A549 (cell line): Measurements from ENCODE around the gene ATXN10. TPM values are rescaled to one million over a fixed set of nuclear protein-coding genes. Genes with fewer than 3 reads are reported as not detected.

ENCODE experiments used
- ATAC-seq, 2 experiments: fragments of 200-7000 bp in 1 of 2; fragments of >200 bp in 1 of 2; cut with Nextera tagmentation in 1 of 2; cut with Tn5 transposase in 1 of 2; 3 replicates each; pipeline versions ENCODE4 v1.8.0 to v1.9.1; 2018 to 2020; ENCODE audit warnings: mild to moderate bottlenecking in 1 of 2, moderate library complexity in 1 of 2
- CTCF ChIA-PET: fragments of 300-600 bp; sonication (Branson Sonifier 250); formaldehyde crosslinking; extraction: SDS; loops from one replicate; lab custom pipeline; 2021; ENCODE audit warnings: antibody characterized with exemption, inconsistent platforms; lab: Yijun Ruan, JAX
- POLR2A ChIA-PET: fragments of 350-600 bp; formaldehyde crosslinking; extraction: SDS; loops from one replicate; lab custom pipeline; 2021; ENCODE audit warnings: antibody characterized with exemption, inconsistent platforms; lab: Yijun Ruan, JAX
- DNase-seq, 2 experiments: peaks; one replicate each; pipeline versions ENCODE4 v3.0.0 to v3.0.0-alpha.2; 2011 to 2016; ENCODE audit warnings: low read depth in 1 of 2, low spot score in 1 of 2
- FAIRE-seq: peaks from 2 replicates; lab custom pipeline; 2011; peaks lifted over from hg19 to GRCh38; lab: Jason Lieb, UNC
- H3K27ac ChIP-seq, 2 experiments: fragments of >200 bp; sonication (Bioruptor Twin); formaldehyde crosslinking; 3 replicates each; pipeline ENCODE4 v1.5.1; 2016 to 2017
- H3K4me1 ChIP-seq: fragments of >200 bp; sonication (Bioruptor Twin); formaldehyde crosslinking; 3 replicates; pipeline ENCODE4 v1.6.1; 2016
- H3K4me2 ChIP-seq: fragments of >200 bp; sonication (Bioruptor Twin); formaldehyde crosslinking; 3 replicates; pipeline ENCODE4 v1.6.1; 2016
- H3K4me3 ChIP-seq: fragments of >200 bp; sonication (Bioruptor Twin); formaldehyde crosslinking; 3 replicates; pipeline ENCODE4 v1.5.1; 2016
- H3K9me3 ChIP-seq: fragments of >200 bp; sonication (Bioruptor Twin); formaldehyde crosslinking; 3 replicates; pipeline ENCODE4 v1.6.1; 2016
- BHLHE40 ChIP-seq: IDR thresholded peaks from 2 replicates; pipeline ENCODE4 v1.6.1; 2012; ENCODE audit warnings: low read depth, low read length, inconsistent platforms
- CBX8 ChIP-seq: fragments of 200-600 bp; sonication (generic); IDR thresholded peaks from 2 replicates; pipeline ENCODE4 v1.6.1; 2016
- CHD4 ChIP-seq: fragments of 200-600 bp; sonication (generic); IDR thresholded peaks from 2 replicates; pipeline ENCODE4 v1.6.1; 2016; ENCODE audit warnings: antibody characterized with exemption, mild to moderate bottlenecking, borderline replicate concordance
- EHMT2 ChIP-seq: fragments of 200-600 bp; sonication (generic); IDR thresholded peaks from 2 replicates; pipeline ENCODE4 v1.6.1; 2016; ENCODE audit warnings: antibody characterized with exemption, low read depth, mild to moderate bottlenecking, moderate library complexity
- ELK1 ChIP-seq: fragments of 150-350 bp; IDR thresholded peaks from 2 replicates; pipeline ENCODE4 v1.6.1; 2014; ENCODE audit warnings: low read depth, mild to moderate bottlenecking, low read length
- ESRRA ChIP-seq: fragments of 150-350 bp; IDR thresholded peaks from 2 replicates; pipeline ENCODE4 v1.6.1; 2014; ENCODE audit warnings: mild to moderate bottlenecking, low read length, borderline replicate concordance
- HDAC2 ChIP-seq: fragments of 200-600 bp; sonication (generic); IDR thresholded peaks from 2 replicates; pipeline ENCODE4 v1.6.1; 2016
- HEYL ChIP-seq: fragments of 250-450 bp; sonication (Bioruptor Pico); IDR thresholded peaks from 2 replicates; pipeline ENCODE4 v1.8.0; 2021; ENCODE audit warnings: mild to moderate bottlenecking, moderate library complexity
- HMGXB4 ChIP-seq: fragments of 250-450 bp; sonication (Bioruptor Pico); IDR thresholded peaks from 2 replicates; pipeline ENCODE4 v1.5.0; 2021; ENCODE audit warnings: mild to moderate bottlenecking, moderate library complexity, borderline replicate concordance
- HOXB13 ChIP-seq: fragments of 250-450 bp; sonication (Bioruptor Pico); IDR thresholded peaks from 2 replicates; pipeline ENCODE4 v1.5.0; 2020; ENCODE audit warnings: low read depth, mild to moderate bottlenecking, moderate library complexity
- JUN ChIP-seq, 2 experiments: fragments of >200 bp; sonication (Bioruptor Twin); formaldehyde crosslinking; IDR thresholded peaks; 2 replicates in 1 of 2; 3 replicates in 1 of 2; pipeline ENCODE4 v1.6.1; 2016 to 2017
- KDM1A ChIP-seq: fragments of 200-600 bp; sonication (generic); IDR thresholded peaks from 2 replicates; pipeline ENCODE4 v1.6.1; 2016; ENCODE audit warnings: low read depth, mild to moderate bottlenecking
- MAZ ChIP-seq: fragments of 150-350 bp; IDR thresholded peaks from 2 replicates; pipeline ENCODE4 v1.6.1; 2014; ENCODE audit warnings: antibody characterized with exemption, low read depth, low read length, borderline replicate concordance
- NFE2L2 ChIP-seq: fragments of 150-350 bp; conservative IDR thresholded peaks from 2 replicates; pipeline ENCODE4 v1.6.1; 2014; ENCODE audit warnings: low read length
- POLR2A ChIP-seq: IDR thresholded peaks from 2 replicates; pipeline ENCODE4 v1.6.1; 2012; ENCODE audit warnings: mild to moderate bottlenecking, low read length
- POLR2AphosphoS2 ChIP-seq: conservative IDR thresholded peaks from 2 replicates; pipeline ENCODE4 v1.6.1; 2012; ENCODE audit warnings: low read length, improper control_type of control experiment, inconsistent platforms
- RARB ChIP-seq: fragments of 250-450 bp; sonication (Bioruptor Pico); IDR thresholded peaks from 2 replicates; pipeline ENCODE4 v1.8.0; 2021; ENCODE audit warnings: mild to moderate bottlenecking, moderate library complexity
- SREBF2 ChIP-seq: fragments of 450-650 bp; IDR thresholded peaks from 2 replicates; pipeline ENCODE4 v1.6.1; 2014; ENCODE audit warnings: mild to moderate bottlenecking, moderate library complexity
- USF2 ChIP-seq: fragments of 450-650 bp; IDR thresholded peaks from 2 replicates; pipeline ENCODE4 v1.6.1; 2014; ENCODE audit warnings: antibody characterized with exemption
- ZFP36 ChIP-seq: fragments of 450-650 bp; IDR thresholded peaks from 2 replicates; pipeline ENCODE4 v1.6.1; 2014; ENCODE audit warnings: borderline replicate concordance; ENCODE audit not compliant: partially characterized antibody
- ZNF302 ChIP-seq: fragments of 250-450 bp; sonication (Bioruptor Pico); IDR thresholded peaks from 2 replicates; pipeline ENCODE4 v1.9.0; 2021; ENCODE audit warnings: inconsistent platforms, mild to moderate bottlenecking, moderate library complexity
- ZSCAN20 ChIP-seq: fragments of 250-450 bp; sonication (Bioruptor Pico); IDR thresholded peaks from 2 replicates; pipeline ENCODE4 v1.8.0; 2022; ENCODE audit warnings: mild to moderate bottlenecking, moderate library complexity
- WGBS: methylation state at CpG from one replicate; pipeline ENCODE4 v1.1.6; 2017; ENCODE audit errors: missing lambda C conversion rate; 5-methylcytosine and 5-hydroxymethylcytosine counted together
- polyA plus RNA-seq, 4 experiments: library from polyadenylated mRNA; depleted of rRNA in 3 of 4; stranded (reverse); fragments of >200 nt; fragmentation: RNase III in 1 of 4; extraction: RNeasy Plus Mini Kit Qiagen cat#74134 plus additional on column Dnase treatment in 1 of 4; gene quantifications; 2 replicates in 3 of 4; 3 replicates in 1 of 4; pipeline ENCODE4 v1.2.3, GENCODE V29; 2011 to 2017

The ATXN10 gene
- polyA plus RNA-seq, 2 of the 4 experiments (the other 2 are of a cell fraction), result 126 to 281 TPM

GRCh38 chr22:45826520-45826919 is 154.9 kb downstream of the ATXN10 start:
- Histone ChIP-seq H3K9me3 (peaks cover 37% of the 10 kb centered on the region), H3K4me1 (peaks cover 13% of the 10 kb centered on the region), H3K4me3 (no peak overlapping the region), H3K4me2 (no peak overlapping the region), H3K27ac (no peak overlapping the region)
- TF ChIP-seq CHD4 (no peak), HOXB13 (CRISPR knock-in tag) (no peak), ESRRA (no peak), USF2 (no peak), BHLHE40 (no peak), POLR2AphosphoS2 (no peak), HEYL (CRISPR knock-in tag) (no peak), CBX8 (no peak)
- ChIA-PET POLR2A (interaction anchor here (0.6 kb wide), 1 partner anchor 151 kb away, joined by 3 read pairs; the partner anchor contains the start of gene WNT7B), CTCF (interaction anchor here (0.8 to 1.2 kb wide), 4 partner anchors 11 to 273 kb away, joined by 3 to 5 read pairs (median 3); no protein-coding TSS in a partner anchor)
- DNase-seq (no peak), ATAC-seq (no peak), FAIRE-seq (no peak)
- 82% methylated on average over 2 of the region's 2 CpGs for WGBS

GRCh38 chr22:45828841-45829240 is 157.2 kb downstream of the ATXN10 start:
- DNase-seq (no peak), ATAC-seq (no peak), FAIRE-seq (no peak)
- peaks cover 23% of the 10 kb centered on the region for H3K4me1 ChIP-seq
- no peak overlapping the region for H3K4me3 ChIP-seq
- no peak overlapping the region for H3K27ac ChIP-seq
- TF ChIP-seq ELK1 (no peak), HMGXB4 (CRISPR knock-in tag) (no peak), ZFP36 (no peak), RARB (CRISPR knock-in tag) (no peak), ESRRA (no peak), CHD4 (no peak), JUN (IDR thresholded peaks at IDR 0.05) (no peak), MAZ (no peak), KDM1A (no peak), NFE2L2 (no peak), POLR2AphosphoS2 (no peak), EHMT2 (no peak), ZNF302 (no peak), SREBF2 (no peak), HDAC2 (no peak), USF2 (no peak), POLR2A (no peak), ZSCAN20 (no peak)
- peaks cover 37% of the 10 kb centered on the region for H3K9me3 ChIP-seq
- no peak overlapping the region for H3K4me2 ChIP-seq
- 91% methylated on average over 1 of the region's 1 CpG for WGBS
- CTCF ChIA-PET, result no interaction called here
- POLR2A ChIA-PET, result interaction anchor here (0.6 kb wide), 1 partner anchor 30 kb away, joined by 3 read pairs; no protein-coding TSS in a partner anchor
